Measurements from ENCODE around the gene ACSBG1. TPM values are rescaled to one million over a fixed set of nuclear protein-coding genes. Genes with fewer than 3 reads are reported as not detected.
"Not testable (repeated sequence)": the region's sequence is repeated elsewhere in the genome, so short reads cannot be mapped to it uniquely, and the experiment has no call there.

Gene ACSBG1
- total RNA-seq, 1 donor, result 0.52 TPM

DNA sequence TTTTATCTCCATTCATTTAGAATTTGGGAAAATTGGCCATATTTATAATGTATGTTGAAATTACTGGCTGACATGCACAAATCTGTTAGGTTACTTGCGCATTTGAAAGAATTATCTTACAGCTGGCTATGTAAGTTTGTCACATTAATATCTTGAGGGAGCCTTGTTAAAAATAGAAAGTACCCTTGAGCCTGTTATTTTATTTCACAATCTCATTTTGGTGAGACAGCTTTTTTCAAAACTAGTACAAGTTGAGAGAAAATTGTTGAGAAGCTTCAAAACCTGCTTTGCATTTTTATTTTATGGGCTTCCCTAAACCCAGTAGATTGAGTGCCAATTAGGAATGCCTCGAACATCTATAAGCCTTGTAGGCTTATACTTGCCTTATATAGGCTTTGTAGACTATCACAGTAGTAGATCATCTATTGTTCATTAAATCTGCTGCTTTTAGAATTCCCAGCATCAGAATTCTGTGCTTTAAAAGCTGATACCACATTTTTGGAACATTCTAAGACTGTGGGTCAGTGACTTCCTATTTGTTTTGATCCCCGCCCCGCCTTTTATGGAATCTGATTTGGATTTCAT lies 78.9 kb downstream of the ACSBG1 start:
- H3K9me3 ChIP-seq (ENCODE audit: low read depth, low read length), result no peaks in the 10 kb centered on the region
- H3K4me1 ChIP-seq (ENCODE audit: insufficient read depth, low read length), result peaks cover 6% of the 10 kb centered on the region
- H3K27me3 ChIP-seq (ENCODE audit: insufficient read depth, low read length), result no peaks in the 10 kb centered on the region
- no peak overlapping the region for H3K4me3 ChIP-seq (ENCODE audit: low read length)

DNA sequence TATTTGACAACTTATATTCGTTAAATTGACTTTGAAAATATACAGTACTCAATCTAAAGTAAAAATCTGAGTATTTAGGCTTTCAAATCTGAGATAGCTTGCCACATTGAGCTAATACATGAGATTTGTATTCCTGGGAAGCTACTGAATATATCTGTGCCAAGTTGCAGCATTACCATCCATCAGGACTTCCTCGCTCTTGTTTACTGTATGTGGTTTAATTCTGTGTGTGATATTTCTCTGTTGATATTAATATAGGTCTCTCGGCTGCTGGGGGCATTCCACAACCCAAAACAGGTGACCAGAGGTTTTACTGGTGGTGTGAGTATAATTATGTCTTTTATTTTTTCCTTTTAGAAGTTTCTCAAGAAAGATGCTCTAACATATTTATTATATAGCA lies 79.4 kb downstream of the ACSBG1 start:
- H3K4me3 ChIP-seq (ENCODE audit: low read length), result no peak overlapping the region
- H3K27me3 ChIP-seq (ENCODE audit: insufficient read depth, low read length), result no peaks in the 10 kb centered on the region
- peaks cover 10% of the 10 kb centered on the region for H3K4me1 ChIP-seq (ENCODE audit: insufficient read depth, low read length)
- no peaks in the 10 kb centered on the region for H3K9me3 ChIP-seq (ENCODE audit: low read depth, low read length)

DNA sequence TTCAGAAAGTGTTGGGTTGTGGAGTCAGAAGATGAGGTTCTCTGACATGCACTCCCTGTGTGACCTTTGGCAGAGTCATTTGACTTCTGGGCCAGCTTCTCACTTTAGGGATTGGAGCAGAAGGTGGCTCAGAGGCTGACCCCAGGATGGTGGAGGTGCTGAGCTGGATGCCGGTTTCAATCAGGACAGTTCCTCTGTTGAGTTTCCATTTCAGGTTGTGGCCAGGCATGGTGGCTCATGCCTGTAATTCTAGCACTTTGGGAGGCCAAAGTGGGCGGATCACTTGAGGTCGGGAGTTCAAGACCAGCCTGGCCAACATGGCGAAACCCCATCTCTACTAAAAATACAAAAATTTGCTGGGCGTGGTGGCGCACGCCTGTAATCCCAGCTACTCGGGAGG lies 83.3 kb downstream of the ACSBG1 start:
- H3K4me3 ChIP-seq (ENCODE audit: low read length); H3K9me3 ChIP-seq (ENCODE audit: low read depth, low read length); H3K27me3 ChIP-seq (ENCODE audit: insufficient read depth, low read length): not testable (repeated sequence)
- H3K4me1 ChIP-seq (ENCODE audit: insufficient read depth, low read length), result peaks cover 24% of the 10 kb centered on the region

DNA sequence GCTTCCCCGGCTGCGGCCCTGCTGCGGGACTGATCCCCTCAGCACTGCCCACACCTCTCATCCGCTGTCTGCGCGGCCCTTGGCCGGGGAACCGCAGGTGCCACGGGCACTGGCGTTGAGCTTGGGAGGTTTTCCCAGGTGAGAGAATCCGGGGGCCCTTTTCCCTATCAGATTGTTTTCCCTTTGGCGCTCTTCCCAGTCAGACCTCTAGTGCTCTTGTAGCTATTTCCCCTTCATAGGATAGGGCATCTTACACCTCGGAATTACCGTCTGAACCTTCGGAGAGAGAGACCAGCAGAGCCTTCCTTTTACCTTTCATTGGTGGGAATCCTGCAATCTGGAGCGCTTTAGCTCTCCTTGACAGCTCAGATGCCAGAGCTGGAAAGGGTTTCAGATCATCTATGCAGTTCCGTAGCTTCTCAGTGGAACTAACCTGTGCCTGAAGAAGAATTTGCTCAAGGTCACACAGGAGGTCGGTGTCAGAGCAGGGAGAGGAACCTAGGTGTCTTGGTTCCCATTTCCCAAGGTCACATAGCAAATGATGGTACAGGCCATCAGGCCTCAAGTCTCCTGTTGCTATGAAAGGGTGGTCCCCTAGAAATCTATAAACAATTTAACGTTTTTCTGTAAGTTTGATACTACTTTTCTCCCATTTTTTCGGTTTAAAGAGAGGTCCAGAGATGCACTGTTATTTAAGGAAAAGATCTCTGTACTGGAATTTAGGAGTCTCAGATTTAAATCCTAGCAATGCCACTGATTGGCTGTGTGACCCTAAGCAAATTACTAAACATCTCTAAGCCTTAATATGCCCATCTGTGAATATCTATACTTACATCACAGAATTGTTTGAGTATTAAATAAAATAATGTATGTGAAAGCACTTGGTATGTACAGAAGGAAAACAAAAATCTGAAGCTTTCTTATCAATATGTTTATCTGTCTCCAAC lies 84.3 kb downstream of the ACSBG1 start:
- peaks cover 24% of the 10 kb centered on the region for H3K4me1 ChIP-seq (ENCODE audit: insufficient read depth, low read length)
- peak overlapping the region; percentile 83 for H3K4me3 ChIP-seq (ENCODE audit: low read length)
- H3K27me3 ChIP-seq (ENCODE audit: insufficient read depth, low read length), result no peaks in the 10 kb centered on the region
- H3K9me3 ChIP-seq (ENCODE audit: low read depth, low read length), result no peaks in the 10 kb centered on the region

DNA sequence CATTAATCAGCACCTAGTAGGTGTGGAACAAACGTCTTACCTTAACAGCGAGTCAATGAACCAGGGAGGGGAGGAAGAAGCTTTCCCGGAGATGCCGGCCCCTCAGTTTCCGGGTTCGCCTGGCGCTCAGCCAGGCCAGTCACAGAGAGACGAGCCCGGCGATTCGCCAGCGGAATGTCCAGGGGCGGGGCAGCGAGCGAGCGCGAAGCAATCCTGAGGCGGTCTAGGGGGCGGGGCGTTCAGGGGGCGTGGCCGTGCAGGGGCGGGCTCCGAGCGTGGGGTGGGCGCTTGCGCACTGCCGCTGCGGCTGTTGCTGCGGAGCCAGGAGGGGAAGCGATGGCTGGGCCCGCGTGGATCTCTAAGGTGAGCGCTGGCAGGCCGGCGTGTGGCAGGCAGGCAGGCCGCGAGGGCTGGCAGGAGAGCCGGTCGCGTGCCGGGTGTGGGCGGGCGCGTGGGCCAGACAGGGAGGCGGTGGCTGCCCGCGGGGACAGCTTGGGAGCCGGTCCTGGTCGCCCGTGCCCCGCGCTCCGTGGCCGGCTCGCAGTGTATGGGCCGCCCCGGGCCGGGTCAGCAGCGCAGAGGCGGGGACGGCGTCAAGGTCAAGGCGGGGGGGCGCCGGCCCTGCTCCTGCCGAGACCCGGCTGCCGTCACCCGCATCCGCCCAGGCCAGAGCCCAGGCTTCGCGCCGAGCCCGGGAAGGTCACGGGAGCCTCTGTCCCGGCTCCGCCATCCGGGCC lies 85.1 kb downstream of the ACSBG1 start, which contains the start of gene IDH3A:
TSS of gene IDH3A (plus strand) at position 295 of the 737 bp plus-strand sequence. CDS start at position 337, 42 bp downstream.
- H3K4me3 ChIP-seq (ENCODE audit: low read length), result peak within 1 kb of the TSS; percentile 83
- no peaks in the 10 kb centered on the region for H3K27me3 ChIP-seq (ENCODE audit: insufficient read depth, low read length)
- H3K9me3 ChIP-seq (ENCODE audit: low read depth, low read length), result no peaks in the 10 kb centered on the region

DNA sequence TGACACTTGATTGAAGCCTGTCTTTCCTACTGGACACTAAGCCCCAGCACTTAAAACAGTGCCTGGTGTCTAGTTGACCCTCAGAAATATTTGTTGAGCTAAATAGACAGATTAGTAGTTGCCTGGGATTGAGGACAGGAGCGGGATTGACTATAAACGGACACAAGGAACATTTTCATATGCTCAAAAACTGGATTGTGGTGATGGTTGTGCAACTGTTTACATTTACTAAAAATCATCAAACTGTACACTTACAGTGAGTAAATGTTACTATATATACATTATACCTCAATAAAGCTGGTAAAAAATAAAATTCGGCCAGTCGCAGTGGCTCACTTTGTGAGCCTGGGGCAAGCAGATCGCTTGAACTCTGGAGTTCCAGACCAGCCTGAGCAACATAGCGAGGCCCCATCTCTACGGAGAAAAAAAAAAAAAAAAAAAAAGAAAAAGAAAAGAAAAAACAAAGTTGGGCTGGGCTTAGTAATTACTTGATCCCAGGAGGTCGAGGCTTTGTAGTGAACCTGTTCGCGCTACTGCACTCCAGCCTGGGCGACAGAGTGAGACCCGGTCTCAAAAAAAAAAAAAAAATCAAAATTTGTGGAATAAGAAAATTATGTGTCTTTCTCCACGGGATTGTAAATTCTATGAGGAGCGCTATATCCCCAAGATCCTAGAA lies 85.8 kb downstream of the ACSBG1 start:
- peaks cover 24% of the 10 kb centered on the region for H3K4me1 ChIP-seq (ENCODE audit: insufficient read depth, low read length)
- H3K9me3 ChIP-seq (ENCODE audit: low read depth, low read length), result no peaks in the 10 kb centered on the region
- H3K27me3 ChIP-seq (ENCODE audit: insufficient read depth, low read length), result no peaks in the 10 kb centered on the region
- peak overlapping the region; percentile 83 for H3K4me3 ChIP-seq (ENCODE audit: low read length)

More for the DNA sequence above, 85.1 kb downstream of the ACSBG1 start, which contains the start of gene IDH3A:
- peaks cover 24% of the 10 kb centered on the region for H3K4me1 ChIP-seq (ENCODE audit: insufficient read depth, low read length)

DNA sequence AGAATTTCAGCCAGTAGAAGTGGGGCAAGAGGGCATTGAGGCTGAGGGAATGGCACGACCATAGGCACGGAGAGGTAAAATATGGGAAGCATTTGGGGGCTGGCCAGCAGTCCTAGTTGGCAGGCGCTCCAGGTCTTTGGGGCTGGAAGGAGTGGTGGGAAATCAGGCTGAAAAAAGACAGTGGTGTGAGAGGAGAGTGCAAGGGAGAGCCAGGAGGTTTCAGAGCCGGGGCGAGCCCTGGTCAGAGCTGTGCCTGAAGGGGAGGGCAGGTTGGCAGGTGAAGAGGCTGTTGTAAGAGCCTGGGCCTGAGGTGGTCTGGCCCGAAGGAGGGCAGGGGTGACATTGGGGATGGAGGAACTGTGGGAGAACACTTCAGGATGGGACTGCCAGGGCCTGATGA lies 86.8 kb downstream of the ACSBG1 start:
- Histone ChIP-seq H3K4me1 (ENCODE audit: insufficient read depth, low read length) (peaks cover 24% of the 10 kb centered on the region), H3K4me3 (ENCODE audit: low read length) (no peak overlapping the region), H3K27me3 (ENCODE audit: insufficient read depth, low read length) (no peaks in the 10 kb centered on the region), H3K9me3 (ENCODE audit: low read depth, low read length) (no peaks in the 10 kb centered on the region)

DNA sequence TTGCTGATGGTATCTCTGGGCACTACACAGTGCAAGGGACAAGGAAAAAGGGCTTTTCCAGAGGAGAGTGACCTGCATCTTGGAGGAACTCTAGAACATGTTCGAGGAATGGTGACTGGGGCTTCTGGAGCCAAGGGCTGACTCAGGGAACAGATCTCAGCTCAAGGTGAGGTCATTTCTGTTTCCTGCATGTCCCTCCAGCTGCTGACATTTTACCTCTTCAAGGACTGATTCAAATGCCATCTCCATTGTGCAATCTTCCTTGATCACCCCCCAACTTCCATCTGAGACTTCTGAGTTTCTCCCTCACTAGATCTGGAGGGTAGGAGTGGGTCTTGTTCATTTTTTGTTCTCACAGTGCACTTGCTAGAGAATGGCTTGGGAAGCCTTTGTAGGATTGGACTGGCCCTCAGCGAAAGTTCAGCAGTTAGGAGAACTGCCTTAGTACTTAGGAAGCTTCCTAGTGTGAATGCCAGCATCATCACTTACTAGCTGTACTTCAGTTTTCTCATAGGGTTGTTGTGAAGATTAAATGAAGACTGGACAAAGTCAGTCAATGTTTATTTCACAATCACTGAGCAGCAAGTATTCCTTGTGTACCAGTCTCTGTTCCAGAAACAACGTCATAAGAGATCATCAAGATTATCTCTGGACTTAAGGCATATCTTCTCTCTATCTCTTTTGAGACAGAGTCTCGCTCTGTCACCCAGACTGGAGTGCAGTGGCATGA lies 87.8 kb downstream of the ACSBG1 start:
- H3K4me3 ChIP-seq (ENCODE audit: low read length), result no peak overlapping the region
- no peaks in the 10 kb centered on the region for H3K27me3 ChIP-seq (ENCODE audit: insufficient read depth, low read length)
- H3K4me1 ChIP-seq (ENCODE audit: insufficient read depth, low read length), result peaks cover 24% of the 10 kb centered on the region
- no peaks in the 10 kb centered on the region for H3K9me3 ChIP-seq (ENCODE audit: low read depth, low read length)

DNA sequence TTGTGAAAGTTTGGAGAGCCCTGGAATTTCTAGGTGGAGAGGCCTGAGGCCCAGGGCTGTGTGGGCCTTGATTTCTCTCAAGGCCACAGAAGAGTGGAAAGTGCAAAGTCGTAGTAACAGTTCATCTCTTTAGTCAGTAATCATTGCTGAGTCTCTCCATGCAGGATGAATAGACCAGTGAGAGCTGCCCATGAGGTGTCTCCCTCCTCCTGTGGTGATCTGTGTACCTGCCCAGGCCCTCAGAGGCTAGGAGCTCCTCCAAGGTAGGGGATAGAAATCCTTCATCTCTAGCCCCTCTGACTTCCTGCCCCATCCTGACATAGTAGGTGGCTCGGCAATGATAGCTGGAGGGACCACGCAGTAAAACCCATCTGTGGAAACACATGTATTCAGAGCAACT lies 92.0 kb downstream of the ACSBG1 start:
- Histone ChIP-seq H3K4me3 (ENCODE audit: low read length) (no peak overlapping the region), H3K9me3 (ENCODE audit: low read depth, low read length) (no peaks in the 10 kb centered on the region), H3K27me3 (ENCODE audit: insufficient read depth, low read length) (no peaks in the 10 kb centered on the region), H3K4me1 (ENCODE audit: insufficient read depth, low read length) (no peaks in the 10 kb centered on the region)

DNA sequence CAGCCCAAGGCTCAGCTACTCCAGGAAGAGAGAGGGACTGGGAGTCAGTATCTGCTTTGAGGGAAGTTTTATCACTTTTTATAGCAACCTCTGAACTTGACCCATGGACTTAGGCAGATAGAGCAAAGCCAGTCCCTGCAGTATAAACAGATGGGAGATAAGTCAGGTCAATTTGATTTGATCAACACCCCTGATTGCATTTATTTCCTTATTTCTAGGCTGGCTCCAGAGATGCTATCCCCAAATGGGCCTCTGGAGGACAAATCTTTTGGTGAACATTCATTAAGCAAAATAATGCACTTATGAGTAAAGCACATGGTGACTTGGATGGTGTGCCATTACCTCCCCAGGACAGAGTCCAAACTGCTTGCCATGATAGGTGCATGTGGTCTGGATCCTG lies 94.1 kb downstream of the ACSBG1 start:
- Histone ChIP-seq H3K4me3 (ENCODE audit: low read length) (no peak overlapping the region), H3K9me3 (ENCODE audit: low read depth, low read length) (no peaks in the 10 kb centered on the region), H3K27me3 (ENCODE audit: insufficient read depth, low read length) (no peaks in the 10 kb centered on the region), H3K4me1 (ENCODE audit: insufficient read depth, low read length) (no peaks in the 10 kb centered on the region)

DNA sequence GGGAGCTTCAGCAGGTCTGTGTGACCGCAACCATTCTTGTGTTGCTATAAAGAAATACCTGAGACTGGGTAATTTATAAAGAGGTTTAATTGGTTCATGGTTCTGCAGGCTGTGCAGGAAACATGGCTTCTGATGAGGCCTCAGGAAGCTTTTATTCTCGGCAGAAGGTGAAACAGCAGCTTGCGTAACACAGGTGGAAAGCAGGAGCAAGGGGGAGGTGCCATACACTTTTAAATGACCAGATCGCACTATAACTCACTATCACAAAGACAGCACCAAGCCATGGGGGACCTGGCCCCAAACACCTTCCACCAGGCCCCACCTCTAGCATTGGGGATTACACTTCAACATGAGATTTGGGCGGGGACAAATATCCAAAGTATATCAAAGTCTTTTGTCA lies 94.8 kb downstream of the ACSBG1 start:
- no peaks in the 10 kb centered on the region for H3K9me3 ChIP-seq (ENCODE audit: low read depth, low read length)
- H3K4me1 ChIP-seq (ENCODE audit: insufficient read depth, low read length), result no peaks in the 10 kb centered on the region
- no peaks in the 10 kb centered on the region for H3K27me3 ChIP-seq (ENCODE audit: insufficient read depth, low read length)
- H3K4me3 ChIP-seq (ENCODE audit: low read length), result no peak overlapping the region

DNA sequence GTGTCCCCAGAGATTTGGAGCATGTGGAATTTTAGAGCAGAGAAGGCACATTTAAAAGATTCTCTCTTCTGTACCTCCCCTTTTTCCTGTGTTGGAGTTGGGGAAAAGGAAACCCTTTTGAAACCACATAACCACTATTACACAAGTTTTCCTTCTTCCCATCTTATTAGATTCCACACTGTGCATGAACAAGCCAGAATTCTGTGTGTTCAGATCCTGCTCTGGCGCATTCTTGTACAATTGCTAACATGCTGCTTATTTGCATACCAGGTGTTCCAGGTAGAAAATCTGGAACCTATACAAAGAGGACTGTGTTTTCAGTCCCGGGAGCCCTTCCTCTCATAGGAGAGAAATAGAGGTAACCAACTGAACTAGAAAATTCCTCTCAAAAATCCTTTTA lies 100.6 kb downstream of the ACSBG1 start:
- Histone ChIP-seq H3K27me3 (ENCODE audit: insufficient read depth, low read length) (no peaks in the 10 kb centered on the region), H3K9me3 (ENCODE audit: low read depth, low read length) (no peaks in the 10 kb centered on the region), H3K4me3 (ENCODE audit: low read length) (no peak overlapping the region), H3K4me1 (ENCODE audit: insufficient read depth, low read length) (peaks cover 13% of the 10 kb centered on the region)

DNA sequence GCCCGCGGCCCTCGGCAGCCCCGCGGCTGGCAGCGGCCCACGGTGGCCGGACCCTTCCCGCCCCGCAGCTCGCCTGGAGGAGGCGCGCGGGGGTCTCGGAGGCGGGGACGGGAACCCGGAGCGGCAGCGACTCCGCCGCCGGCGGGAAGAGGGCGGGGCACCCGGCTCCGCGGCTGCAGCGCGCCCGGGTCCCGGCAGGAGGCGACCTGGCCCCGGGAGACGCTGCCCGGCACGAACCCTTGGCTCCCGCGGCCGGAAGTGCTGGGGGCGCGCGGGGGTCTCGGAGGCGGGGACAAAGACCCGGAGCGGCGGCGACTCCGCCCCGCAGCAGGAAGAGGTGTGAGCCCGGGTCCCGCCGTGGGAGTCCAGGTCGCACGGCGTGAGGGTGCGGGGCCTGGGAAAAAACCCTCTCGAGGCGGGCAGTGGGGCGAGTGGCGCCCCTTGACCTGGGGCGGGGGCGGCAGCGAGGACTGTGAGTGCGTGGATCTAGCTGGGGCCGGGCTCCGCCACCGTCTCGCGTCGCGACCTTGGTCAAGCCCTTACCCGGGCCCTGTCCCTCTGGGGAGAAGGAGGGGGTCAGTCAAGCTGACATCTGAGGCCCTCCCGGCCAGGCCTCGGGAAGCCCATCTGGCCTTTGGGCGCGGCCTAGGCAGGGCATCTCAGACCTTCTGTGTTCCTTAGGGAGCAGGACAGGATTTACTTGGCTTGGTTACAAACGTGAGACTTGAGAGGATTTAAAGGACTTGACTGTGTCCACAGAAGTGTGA lies 102.9 kb downstream of the ACSBG1 start, which contains the start of gene CIB2:
TSS of gene CIB2 (minus strand) at position 151 of the 767 bp plus-strand sequence. CDS start 230 bp downstream, outside the sequence.
- peaks cover 13% of the 10 kb centered on the region for H3K4me1 ChIP-seq (ENCODE audit: insufficient read depth, low read length)
- no peaks in the 10 kb centered on the region for H3K9me3 ChIP-seq (ENCODE audit: low read depth, low read length)
- peak within 1 kb of the TSS; percentile 59 for H3K4me3 ChIP-seq (ENCODE audit: low read length)

More for the DNA sequence above, 102.9 kb downstream of the ACSBG1 start, which contains the start of gene CIB2:
- no peaks in the 10 kb centered on the region for H3K27me3 ChIP-seq (ENCODE audit: insufficient read depth, low read length)
